PC-9 (cell line): Measurements from ENCODE around the gene SLC16A2.

ENCODE experiments used
- CTCF ChIP-seq: fragments of 200-600 bp; sonication (generic); conservative IDR thresholded peaks from 2 replicates; pipeline ENCODE4 v1.6.1; 2017; ENCODE audit warnings: mixed run types, antibody characterized with exemption, mild to moderate bottlenecking, moderate library complexity
- EZH2 ChIP-seq: fragments of 200-600 bp; sonication (generic); IDR thresholded peaks from 2 replicates; pipeline ENCODE4 v1.8.0; 2017; ENCODE audit warnings: antibody characterized with exemption, low read depth

DNA sequence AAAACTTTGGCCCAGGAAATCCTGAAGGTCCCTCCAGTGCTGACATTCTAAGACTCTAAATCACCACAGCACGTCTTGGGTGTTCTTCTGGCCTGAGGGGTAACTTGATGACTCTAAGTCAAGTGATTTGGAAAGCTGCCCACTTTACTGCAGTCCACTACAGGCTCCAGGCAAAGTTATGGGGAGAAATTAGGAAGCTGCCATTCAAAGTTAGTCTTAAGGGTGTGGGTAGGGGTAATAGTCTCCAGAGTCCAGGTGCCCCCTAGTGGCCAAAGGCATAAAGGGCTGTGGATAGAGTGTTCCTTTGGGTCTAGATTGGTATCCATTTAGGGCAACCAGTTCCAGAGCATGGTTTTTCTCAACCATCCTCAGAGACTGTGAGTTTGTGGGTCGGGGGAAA is 38.7 kb upstream of the SLC16A2 start:
- peak; percentile 82 for TF ChIP-seq CTCF
- TF ChIP-seq EZH2 = no peak
